Nephron progenitor cell (in vitro differentiated cells): ENCODE measurements around the gene HOXC9.
"Not testable (repeated sequence)": the region's sequence is repeated elsewhere in the genome, so short reads cannot be mapped to it uniquely, and the experiment has no call there.

Experiments
- DNase-seq: peaks from one replicate; pipeline ENCODE4 v3.0.0; 2021
- H3K27ac Mint-ChIP-seq: 2 replicates; pipeline ENCODE4 v1.8.0; 2021; ENCODE audit warnings: mild to moderate bottlenecking, moderate library complexity, mixed read lengths
- H3K27me3 Mint-ChIP-seq: 2 replicates; pipeline ENCODE4 v1.8.0; 2021; ENCODE audit warnings: mild to moderate bottlenecking, low read depth, mixed read lengths; ENCODE audit not compliant: poor library complexity
- H3K36me3 Mint-ChIP-seq: 2 replicates; pipeline ENCODE4 v1.8.0; 2021; ENCODE audit warnings: low read depth, mixed read lengths
- H3K4me1 Mint-ChIP-seq: 2 replicates; pipeline ENCODE4 v1.8.0; 2021; ENCODE audit warnings: mixed read lengths
- H3K4me3 Mint-ChIP-seq: 2 replicates; pipeline ENCODE4 v1.8.0; 2021; ENCODE audit warnings: mild to moderate bottlenecking, moderate library complexity, mixed read lengths
- H3K9me3 Mint-ChIP-seq: 2 replicates; pipeline ENCODE4 v1.8.0; 2021; ENCODE audit warnings: mild to moderate bottlenecking, moderate library complexity, mixed read lengths
- TF ChIP-seq, protein P1 (sequence below): fragments of 200-600 bp; sonication (generic); IDR thresholded peaks from 2 replicates; pipeline ENCODE4 v1.5.0; 2021; ENCODE audit warnings: antibody characterized with exemption

Gene HOXC9

DNA sequence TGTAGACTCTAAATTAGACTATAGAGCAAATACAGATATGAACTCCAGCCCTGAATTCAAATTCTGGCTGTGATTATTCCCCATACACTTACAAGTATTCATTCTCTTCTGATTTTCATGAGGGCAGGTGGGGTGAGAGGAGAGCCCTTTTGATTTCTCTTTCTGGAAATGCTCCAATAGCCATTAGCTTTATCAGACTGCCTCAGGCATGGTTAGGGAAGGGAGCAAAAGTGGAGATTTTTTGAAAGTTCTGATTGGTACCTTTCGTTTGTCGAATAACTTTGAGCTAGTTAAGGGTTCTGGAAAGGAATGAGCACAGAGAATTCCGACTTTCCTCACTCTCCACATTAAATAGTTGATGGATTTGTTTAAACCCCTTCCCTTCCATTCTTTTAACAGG is 40.7 kb downstream of the HOXC9 start:
- H3K9me3 Mint-ChIP-seq, result no peaks in the 10 kb centered on the region
- H3K4me3 Mint-ChIP-seq, result peak overlapping the region; percentile 95
- H3K36me3 Mint-ChIP-seq, result peaks cover 36% of the 10 kb centered on the region
- TF ChIP-seq, protein P1, sequence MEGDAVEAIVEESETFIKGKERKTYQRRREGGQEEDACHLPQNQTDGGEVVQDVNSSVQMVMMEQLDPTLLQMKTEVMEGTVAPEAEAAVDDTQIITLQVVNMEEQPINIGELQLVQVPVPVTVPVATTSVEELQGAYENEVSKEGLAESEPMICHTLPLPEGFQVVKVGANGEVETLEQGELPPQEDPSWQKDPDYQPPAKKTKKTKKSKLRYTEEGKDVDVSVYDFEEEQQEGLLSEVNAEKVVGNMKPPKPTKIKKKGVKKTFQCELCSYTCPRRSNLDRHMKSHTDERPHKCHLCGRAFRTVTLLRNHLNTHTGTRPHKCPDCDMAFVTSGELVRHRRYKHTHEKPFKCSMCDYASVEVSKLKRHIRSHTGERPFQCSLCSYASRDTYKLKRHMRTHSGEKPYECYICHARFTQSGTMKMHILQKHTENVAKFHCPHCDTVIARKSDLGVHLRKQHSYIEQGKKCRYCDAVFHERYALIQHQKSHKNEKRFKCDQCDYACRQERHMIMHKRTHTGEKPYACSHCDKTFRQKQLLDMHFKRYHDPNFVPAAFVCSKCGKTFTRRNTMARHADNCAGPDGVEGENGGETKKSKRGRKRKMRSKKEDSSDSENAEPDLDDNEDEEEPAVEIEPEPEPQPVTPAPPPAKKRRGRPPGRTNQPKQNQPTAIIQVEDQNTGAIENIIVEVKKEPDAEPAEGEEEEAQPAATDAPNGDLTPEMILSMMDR, result no peak
- no peak for DNase-seq
- H3K4me1 Mint-ChIP-seq, result peaks cover 100% of the 10 kb centered on the region
- H3K27me3 Mint-ChIP-seq, result peaks cover 6% of the 10 kb centered on the region
- peak overlapping the region; percentile 99 for H3K27ac Mint-ChIP-seq

DNA sequence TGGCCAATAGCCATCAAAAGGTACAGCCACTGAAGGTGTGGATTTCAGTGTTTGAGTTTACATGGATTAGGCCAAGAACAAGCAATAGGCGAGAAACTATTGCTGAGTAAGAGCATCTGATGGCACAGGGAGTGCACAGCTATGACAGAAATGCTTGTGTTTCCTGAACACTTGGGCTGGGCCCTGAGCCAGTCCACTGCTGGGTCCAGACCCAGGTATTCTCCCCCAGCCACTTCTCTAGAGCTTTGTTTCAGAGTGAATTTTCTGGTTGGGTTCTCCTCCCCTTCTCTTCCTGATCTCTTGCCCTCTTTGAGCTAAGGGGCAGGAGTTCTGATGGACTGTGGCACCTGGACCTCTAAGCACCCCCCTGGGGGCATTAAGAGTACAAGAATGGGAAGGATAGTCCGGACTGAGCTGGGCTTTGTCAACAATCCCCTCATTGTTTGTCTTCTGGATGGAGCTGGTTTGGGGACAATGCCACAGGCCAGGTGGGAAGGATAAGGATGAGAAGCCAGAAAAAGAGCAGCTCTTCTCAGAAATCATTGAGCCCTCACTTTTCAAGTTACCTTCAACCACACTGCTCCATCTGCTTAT is 41.2 kb downstream of the HOXC9 start:
- H3K4me3 Mint-ChIP-seq, result peak overlapping the region; percentile 95
- H3K36me3 Mint-ChIP-seq, result peaks cover 41% of the 10 kb centered on the region
- no peaks in the 10 kb centered on the region for H3K9me3 Mint-ChIP-seq
- peaks cover 100% of the 10 kb centered on the region for H3K4me1 Mint-ChIP-seq
- peak overlapping the region; percentile 98 for H3K27ac Mint-ChIP-seq
- no peak for DNase-seq
- peaks cover 6% of the 10 kb centered on the region for H3K27me3 Mint-ChIP-seq
- TF ChIP-seq, protein P1, result no peak

DNA sequence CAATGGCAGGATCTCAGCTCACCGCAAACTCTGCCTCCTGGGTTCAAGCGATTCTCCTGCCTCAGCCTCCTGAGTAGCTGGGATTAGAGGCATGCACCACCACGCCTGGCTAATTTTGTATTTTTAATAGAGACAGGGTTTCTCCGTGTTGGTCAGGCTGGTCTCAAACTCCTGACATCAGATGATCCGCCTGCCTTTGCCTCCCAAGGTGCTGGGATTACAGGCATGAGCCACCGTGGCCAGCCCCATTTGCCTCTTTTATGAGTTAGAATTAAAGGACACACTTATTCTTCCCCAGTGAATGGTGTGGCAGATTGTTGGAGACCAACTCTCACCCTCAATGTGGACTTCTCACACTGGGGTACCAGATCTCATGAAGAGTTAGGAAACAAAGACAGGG is 42.1 kb downstream of the HOXC9 start:
- Mint-ChIP-seq H3K4me1 (peaks cover 100% of the 10 kb centered on the region), H3K27ac (peak overlapping the region; percentile 98), H3K4me3 (peak overlapping the region; percentile 95), H3K36me3 (peaks cover 48% of the 10 kb centered on the region)
- H3K27me3 Mint-ChIP-seq, H3K9me3 Mint-ChIP-seq, DNase-seq: not testable (repeated sequence)

DNA sequence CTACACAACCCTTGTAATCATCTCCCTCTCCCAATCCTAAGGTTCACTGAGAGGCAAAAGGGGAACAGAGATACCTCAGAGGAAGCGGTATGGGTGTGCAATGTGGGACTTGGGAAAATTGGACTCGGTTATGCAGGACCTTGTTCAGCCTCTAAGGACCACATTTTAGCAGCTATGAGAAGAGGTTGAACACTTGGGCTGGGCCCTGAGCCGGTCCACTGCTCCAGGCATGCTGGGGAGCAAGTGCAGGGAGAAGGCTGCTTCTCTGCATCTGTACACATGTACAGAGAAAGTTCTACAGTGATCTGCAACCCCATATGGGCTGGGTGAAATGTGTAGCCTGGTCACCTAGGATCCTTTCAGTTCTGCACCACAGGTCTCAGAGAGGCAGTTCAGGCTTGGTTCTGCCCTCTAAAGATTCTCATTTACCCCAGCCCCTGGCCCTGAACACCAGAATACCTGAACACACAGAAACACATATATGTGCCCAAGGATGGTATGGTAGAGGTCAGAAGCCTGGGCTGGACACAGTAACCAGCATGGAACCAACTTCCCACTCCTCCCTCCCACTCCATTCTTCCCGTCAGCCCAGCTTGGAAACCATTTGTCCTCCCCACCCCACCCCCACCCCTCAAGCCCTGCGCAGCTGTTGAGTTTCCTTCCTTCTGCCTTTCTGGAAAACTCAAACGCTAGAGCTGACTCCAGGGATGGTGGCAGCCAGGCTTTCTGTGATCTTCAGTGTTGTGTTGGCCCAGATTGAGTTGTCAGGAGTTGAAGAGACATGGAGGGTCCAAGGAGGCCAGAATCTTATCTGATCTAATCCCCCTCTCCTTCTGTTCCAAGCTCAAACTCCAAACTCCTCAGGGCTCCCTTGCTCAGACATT is 43.3 kb downstream of the HOXC9 start:
- DNase-seq, result no peak
- H3K36me3 Mint-ChIP-seq, result peaks cover 54% of the 10 kb centered on the region
- H3K9me3 Mint-ChIP-seq, result no peaks in the 10 kb centered on the region
- H3K4me3 Mint-ChIP-seq, result peak overlapping the region; percentile 95
- H3K27me3 Mint-ChIP-seq, result peaks cover 6% of the 10 kb centered on the region
- peak overlapping the region; percentile 98 for H3K27ac Mint-ChIP-seq
- peaks cover 100% of the 10 kb centered on the region for H3K4me1 Mint-ChIP-seq
- TF ChIP-seq, protein P1, result no peak

DNA sequence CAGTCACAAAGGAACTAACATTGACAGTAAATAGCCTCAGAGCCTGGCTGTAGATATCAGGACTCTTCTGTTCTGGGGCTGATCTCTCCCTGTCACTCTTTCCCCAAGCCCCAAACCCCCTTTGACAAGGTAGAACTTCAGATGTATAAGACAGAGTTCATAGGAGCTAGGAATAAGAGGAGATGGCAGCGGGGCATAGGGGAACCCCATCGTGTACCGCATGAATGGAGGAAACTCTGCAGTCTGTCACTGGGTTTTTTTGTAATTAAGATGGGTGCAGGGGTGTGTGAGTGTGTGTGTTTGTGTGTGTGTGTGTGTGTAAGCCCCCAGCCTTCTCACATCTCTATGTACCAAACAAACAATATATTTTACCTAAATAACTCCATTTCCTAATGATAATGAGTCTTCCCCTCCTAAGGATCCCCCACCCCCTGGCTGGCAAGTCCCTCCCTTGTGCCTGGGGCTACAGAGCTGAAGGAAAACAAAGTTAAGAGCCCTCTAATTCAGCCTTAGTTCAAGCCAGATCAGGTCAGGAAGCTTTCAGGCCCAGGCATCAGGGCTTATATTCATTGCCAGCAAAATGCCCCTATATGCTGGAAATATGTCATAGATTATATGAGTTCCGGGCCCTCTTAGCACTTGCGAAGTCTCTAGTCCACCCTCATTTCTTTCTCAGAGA is 44.6 kb downstream of the HOXC9 start:
- Mint-ChIP-seq H3K4me3 (peak overlapping the region; percentile 95), H3K27ac (peak overlapping the region; percentile 98), H3K36me3 (peaks cover 56% of the 10 kb centered on the region), H3K27me3 (peaks cover 6% of the 10 kb centered on the region), H3K9me3 (no peaks in the 10 kb centered on the region), H3K4me1 (peaks cover 100% of the 10 kb centered on the region)
- no peak for DNase-seq
- TF ChIP-seq, protein P1, result no peak

DNA sequence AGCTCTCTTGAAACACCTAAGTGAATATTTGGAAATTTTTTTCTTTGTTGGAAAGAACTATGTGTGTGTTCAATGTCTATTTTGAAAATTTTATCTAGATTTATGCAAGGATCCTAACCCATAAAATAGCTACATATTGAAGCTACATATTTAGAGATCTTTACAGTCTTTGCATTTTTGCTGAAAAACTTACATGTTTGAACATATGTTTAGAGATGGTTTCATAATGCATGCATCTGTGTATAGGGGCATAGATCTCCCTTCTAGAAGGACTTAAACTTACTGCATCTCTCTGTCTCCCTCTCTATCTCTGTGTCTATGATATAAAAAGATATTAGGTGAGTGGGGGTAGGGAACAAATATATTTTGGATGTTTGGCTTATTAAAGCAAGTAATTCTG is 45.4 kb downstream of the HOXC9 start:
- H3K27me3 Mint-ChIP-seq, result peaks cover under 1% of the 10 kb centered on the region

More for the DNA sequence above, 45.4 kb downstream of the HOXC9 start:
- Mint-ChIP-seq H3K4me1 (peaks cover 100% of the 10 kb centered on the region), H3K4me3 (peak overlapping the region; percentile 95), H3K9me3 (no peaks in the 10 kb centered on the region), H3K27ac (peak overlapping the region; percentile 98), H3K36me3 (peaks cover 62% of the 10 kb centered on the region)
- TF ChIP-seq, protein P1, result no peak
- no peak for DNase-seq
